Astrocyte (in vitro differentiated cells and primary cell): Measurements from ENCODE around the gene PCDHGA1. TPM values are rescaled to one million over a fixed set of nuclear protein-coding genes. Genes with fewer than 3 reads are reported as not detected.

Experiments used
- DNase-seq: peaks from one replicate; pipeline ENCODE4 v3.0.0-alpha.2; 2010; ENCODE audit warnings: low read depth
- FAIRE-seq: peaks from 2 replicates; lab custom pipeline; 2011; peaks lifted over from hg19 to GRCh38; lab: Jason Lieb, UNC
- H2AFZ ChIP-seq: 2 replicates; pipeline ENCODE4 v1.6.0; 2012; ENCODE audit warnings: low read depth, low read length, inconsistent platforms
- H3K27ac ChIP-seq: 2 replicates; pipeline ENCODE4 v1.5.1; 2011; ENCODE audit warnings: low read depth, low read length, inconsistent platforms
- H3K27me3 ChIP-seq: 2 replicates; pipeline ENCODE4 v1.6.0; 2011; ENCODE audit warnings: low read length, inconsistent platforms; ENCODE audit not compliant: insufficient read depth
- H3K36me3 ChIP-seq: 2 replicates; pipeline ENCODE4 v1.5.1; 2011; ENCODE audit warnings: low read length, inconsistent platforms; ENCODE audit not compliant: insufficient read depth
- H3K4me1 ChIP-seq: 2 replicates; pipeline ENCODE4 v1.5.1; 2011; ENCODE audit warnings: low read length, inconsistent platforms; ENCODE audit not compliant: insufficient read depth
- H3K4me2 ChIP-seq: 2 replicates; pipeline ENCODE4 v1.6.0; 2012; ENCODE audit warnings: low read length, inconsistent platforms
- H3K4me3 ChIP-seq: 2 replicates; pipeline ENCODE4 v1.5.1; 2011; ENCODE audit warnings: low read depth, mild to moderate bottlenecking, low read length, inconsistent platforms; ENCODE audit not compliant: insufficient read depth
- H3K79me2 ChIP-seq: 2 replicates; pipeline ENCODE4 v1.6.0; 2012; ENCODE audit warnings: mild to moderate bottlenecking, low read length, inconsistent platforms; ENCODE audit not compliant: insufficient read depth
- H3K9ac ChIP-seq: 2 replicates; pipeline ENCODE4 v1.6.0; 2012; ENCODE audit warnings: mild to moderate bottlenecking, low read length, inconsistent platforms
- H3K9me3 ChIP-seq: 2 replicates; pipeline ENCODE4 v1.5.1; 2012; ENCODE audit warnings: low read depth, mild to moderate bottlenecking, low read length, inconsistent platforms; ENCODE audit not compliant: insufficient read depth
- H4K20me1 ChIP-seq: 2 replicates; pipeline ENCODE4 v1.6.0; 2012; ENCODE audit warnings: low read length, inconsistent platforms; ENCODE audit not compliant: insufficient read depth
- H3K27ac Mint-ChIP-seq: one replicate; pipeline ENCODE4 v1.8.0; 2021; ENCODE audit warnings: mild to moderate bottlenecking, mixed read lengths; ENCODE audit not compliant: unreplicated experiment
- H3K27me3 Mint-ChIP-seq: one replicate; pipeline ENCODE4 v1.8.0; 2021; ENCODE audit warnings: low read depth, mixed read lengths; ENCODE audit not compliant: unreplicated experiment
- H3K36me3 Mint-ChIP-seq: one replicate; pipeline ENCODE4 v1.8.0; 2021; ENCODE audit warnings: low read depth, mixed read lengths; ENCODE audit not compliant: unreplicated experiment
- H3K4me1 Mint-ChIP-seq: one replicate; pipeline ENCODE4 v1.8.0; 2021; ENCODE audit warnings: low read depth, mixed read lengths; ENCODE audit not compliant: unreplicated experiment
- H3K4me3 Mint-ChIP-seq: one replicate; pipeline ENCODE4 v1.8.0; 2021; ENCODE audit warnings: mild to moderate bottlenecking, moderate library complexity, mixed read lengths; ENCODE audit not compliant: unreplicated experiment
- H3K9me3 Mint-ChIP-seq: one replicate; pipeline ENCODE4 v1.8.0; 2021; ENCODE audit warnings: mild to moderate bottlenecking, mixed read lengths; ENCODE audit not compliant: unreplicated experiment
- CTCF ChIP-seq: IDR thresholded peaks from 2 replicates; pipeline ENCODE4 v1.5.1; 2011; ENCODE audit warnings: low read depth, mild to moderate bottlenecking, inconsistent platforms, low read length, moderate library complexity; ENCODE audit not compliant: insufficient read depth
- EZH2 ChIP-seq: IDR thresholded peaks from 2 replicates; pipeline ENCODE4 v1.6.1; 2012; ENCODE audit warnings: mild to moderate bottlenecking, low read length, inconsistent platforms; ENCODE audit not compliant: insufficient read depth
- total RNA-seq: library from RNA; stranded (reverse); gene quantifications from 2 replicates; pipeline ENCODE4 v1.2.1, GENCODE V29; 2021

The PCDHGA1 gene
- total RNA-seq, 1 donor from 2014 or later = 0.27 TPM

- Histone ChIP-seq H3K4me3 (no peak overlapping the region), H3K79me2 (peaks cover 5% of the 10 kb centered on the region), H3K9ac (no peak overlapping the region), H3K4me2 (no peak overlapping the region), H3K9me3 (no peaks in the 10 kb centered on the region), H3K4me1 (peaks cover 43% of the 10 kb centered on the region), H3K36me3 (peaks cover 14% of the 10 kb centered on the region), H3K27ac (no peak overlapping the region), H2AFZ (no peak overlapping the region), H4K20me1 (no peaks in the 10 kb centered on the region), H3K27me3 (no peaks in the 10 kb centered on the region)
- H3K4me3 Mint-ChIP-seq = no peak overlapping the region
- no peak overlapping the region for H3K27ac Mint-ChIP-seq
- FAIRE-seq = no peak
- no peaks in the 10 kb centered on the region for H3K9me3 Mint-ChIP-seq
- H3K27me3 Mint-ChIP-seq = no peaks in the 10 kb centered on the region
- peaks cover 13% of the 10 kb centered on the region for H3K36me3 Mint-ChIP-seq
- no peak for DNase-seq
- peaks cover 37% of the 10 kb centered on the region for H3K4me1 Mint-ChIP-seq
- TF ChIP-seq EZH2 = no peak
- no peak for TF ChIP-seq CTCF
These were observed 197.1 kb downstream of the PCDHGA1 start for GRCh38 chr5:141527426-141527825.

GRCh38 chr5:141528291-141528984 lies 198.1 kb downstream of the PCDHGA1 start:
- peak overlapping the region; percentile 19 for H3K27ac ChIP-seq

More at GRCh38 chr5:141528291-141528984, 198.1 kb downstream of the PCDHGA1 start:
- peak overlapping the region; percentile 47 for H3K9ac ChIP-seq
- no peaks in the 10 kb centered on the region for H3K79me2 ChIP-seq
- peaks cover 37% of the 10 kb centered on the region for H3K4me1 ChIP-seq
- H3K4me3 ChIP-seq = no peak overlapping the region
- DNase-seq (peak; percentile 48), FAIRE-seq (no peak)
- no peaks in the 10 kb centered on the region for H3K27me3 Mint-ChIP-seq
- no peak overlapping the region for H2AFZ ChIP-seq
- H3K9me3 Mint-ChIP-seq = no peaks in the 10 kb centered on the region
- H3K27me3 ChIP-seq = no peaks in the 10 kb centered on the region
- no peak for TF ChIP-seq EZH2
- no peak for TF ChIP-seq CTCF
- H3K4me2 ChIP-seq = peak overlapping the region; percentile 58
- peak overlapping the region; percentile 71 for H3K27ac Mint-ChIP-seq
- H3K4me3 Mint-ChIP-seq = peak overlapping the region; percentile 12
- H4K20me1 ChIP-seq = no peaks in the 10 kb centered on the region
- H3K4me1 Mint-ChIP-seq = peaks cover 33% of the 10 kb centered on the region
- no peaks in the 10 kb centered on the region for H3K9me3 ChIP-seq
- H3K36me3 Mint-ChIP-seq = peaks cover 13% of the 10 kb centered on the region
- H3K36me3 ChIP-seq = peaks cover 20% of the 10 kb centered on the region
